Ishikawa (cell line): ENCODE measurements around the gene NFATC4.

Experiments used
- CREB1 ChIP-seq: IDR thresholded peaks from 2 replicates; pipeline ENCODE4 v1.6.1; 2012; ENCODE audit warnings: low read depth
- MAX ChIP-seq: IDR thresholded peaks from 2 replicates; pipeline ENCODE4 v1.6.1; 2012
- RAD21 ChIP-seq: IDR thresholded peaks from 2 replicates; pipeline ENCODE4 v1.6.1; 2012; ENCODE audit warnings: low read depth
- TCF12 ChIP-seq: IDR thresholded peaks from 2 replicates; pipeline ENCODE4 v1.6.1; 2012; ENCODE audit warnings: low read depth
- TF ChIP-seq, protein P1 (sequence below): IDR thresholded peaks from 2 replicates; pipeline ENCODE4 v1.6.1; 2012; ENCODE audit warnings: low read depth, mild to moderate bottlenecking
- TF ChIP-seq, protein P2 (sequence below): IDR thresholded peaks from 2 replicates; pipeline ENCODE4 v1.6.1; 2012

- TF ChIP-seq, protein P1, sequence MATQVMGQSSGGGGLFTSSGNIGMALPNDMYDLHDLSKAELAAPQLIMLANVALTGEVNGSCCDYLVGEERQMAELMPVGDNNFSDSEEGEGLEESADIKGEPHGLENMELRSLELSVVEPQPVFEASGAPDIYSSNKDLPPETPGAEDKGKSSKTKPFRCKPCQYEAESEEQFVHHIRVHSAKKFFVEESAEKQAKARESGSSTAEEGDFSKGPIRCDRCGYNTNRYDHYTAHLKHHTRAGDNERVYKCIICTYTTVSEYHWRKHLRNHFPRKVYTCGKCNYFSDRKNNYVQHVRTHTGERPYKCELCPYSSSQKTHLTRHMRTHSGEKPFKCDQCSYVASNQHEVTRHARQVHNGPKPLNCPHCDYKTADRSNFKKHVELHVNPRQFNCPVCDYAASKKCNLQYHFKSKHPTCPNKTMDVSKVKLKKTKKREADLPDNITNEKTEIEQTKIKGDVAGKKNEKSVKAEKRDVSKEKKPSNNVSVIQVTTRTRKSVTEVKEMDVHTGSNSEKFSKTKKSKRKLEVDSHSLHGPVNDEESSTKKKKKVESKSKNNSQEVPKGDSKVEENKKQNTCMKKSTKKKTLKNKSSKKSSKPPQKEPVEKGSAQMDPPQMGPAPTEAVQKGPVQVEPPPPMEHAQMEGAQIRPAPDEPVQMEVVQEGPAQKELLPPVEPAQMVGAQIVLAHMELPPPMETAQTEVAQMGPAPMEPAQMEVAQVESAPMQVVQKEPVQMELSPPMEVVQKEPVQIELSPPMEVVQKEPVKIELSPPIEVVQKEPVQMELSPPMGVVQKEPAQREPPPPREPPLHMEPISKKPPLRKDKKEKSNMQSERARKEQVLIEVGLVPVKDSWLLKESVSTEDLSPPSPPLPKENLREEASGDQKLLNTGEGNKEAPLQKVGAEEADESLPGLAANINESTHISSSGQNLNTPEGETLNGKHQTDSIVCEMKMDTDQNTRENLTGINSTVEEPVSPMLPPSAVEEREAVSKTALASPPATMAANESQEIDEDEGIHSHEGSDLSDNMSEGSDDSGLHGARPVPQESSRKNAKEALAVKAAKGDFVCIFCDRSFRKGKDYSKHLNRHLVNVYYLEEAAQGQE, result no peak
- TF ChIP-seq MAX, result no peak
- no peak for TF ChIP-seq RAD21
- TF ChIP-seq, protein P2, sequence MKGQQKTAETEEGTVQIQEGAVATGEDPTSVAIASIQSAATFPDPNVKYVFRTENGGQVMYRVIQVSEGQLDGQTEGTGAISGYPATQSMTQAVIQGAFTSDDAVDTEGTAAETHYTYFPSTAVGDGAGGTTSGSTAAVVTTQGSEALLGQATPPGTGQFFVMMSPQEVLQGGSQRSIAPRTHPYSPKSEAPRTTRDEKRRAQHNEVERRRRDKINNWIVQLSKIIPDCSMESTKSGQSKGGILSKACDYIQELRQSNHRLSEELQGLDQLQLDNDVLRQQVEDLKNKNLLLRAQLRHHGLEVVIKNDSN, result no peak
- TF ChIP-seq CREB1, result no peak
- no peak for TF ChIP-seq TCF12
Observed at GRCh38 chr14:24377126-24377525, 9.1 kb downstream of the NFATC4 start.
